GM19351 (cell line): ENCODE measurements around the gene FRMPD4.

ENCODE experiments used
- ATAC-seq: cut with Tn5 transposase; IDR thresholded peaks from one replicate; pipeline ENCODE4 v1.9.1; 2021; ENCODE audit warnings: mild to moderate bottlenecking, moderate library complexity; ENCODE audit not compliant: unreplicated experiment

FRMPD4 gene

GRCh38 chrX:12716574-12716973 is 578.3 kb downstream of the FRMPD4 start:
- ATAC-seq = no peak

- ATAC-seq = no peak
Measured at GRCh38 chrX:12719837-12720236, 581.6 kb downstream of the FRMPD4 start.

- ATAC-seq = no peak
Measured at GRCh38 chrX:12721042-12721441, 582.8 kb downstream of the FRMPD4 start.

- no peak for ATAC-seq
Measured at GRCh38 chrX:12722314-12722713, 584.0 kb downstream of the FRMPD4 start.

GRCh38 chrX:12741416-12741815 is 603.1 kb downstream of the FRMPD4 start:
- ATAC-seq = no peak

GRCh38 chrX:12747433-12747832 is 609.2 kb downstream of the FRMPD4 start:
- no peak for ATAC-seq

GRCh38 chrX:12751887-12752286 is 613.6 kb downstream of the FRMPD4 start:
- no peak for ATAC-seq

GRCh38 chrX:12753366-12753765 is 615.1 kb downstream of the FRMPD4 start:
- ATAC-seq = no peak

GRCh38 chrX:12758291-12758690 is 620.0 kb downstream of the FRMPD4 start:
- ATAC-seq = no peak

GRCh38 chrX:12767856-12768255 is 629.6 kb downstream of the FRMPD4 start:
- no peak for ATAC-seq

GRCh38 chrX:12768491-12768890 is 630.2 kb downstream of the FRMPD4 start:
- no peak for ATAC-seq

GRCh38 chrX:12770440-12770839 is 632.2 kb downstream of the FRMPD4 start:
- peak; percentile 40 for ATAC-seq

- peak; percentile 99 for ATAC-seq
Measured at GRCh38 chrX:12771445-12772069, 633.3 kb downstream of the FRMPD4 start.
